ENCODE results near the gene ZFHX3. TPM values are rescaled to one million over a fixed set of nuclear protein-coding genes. Genes with fewer than 3 reads are reported as not detected.
"Not testable (repeated sequence)": the region's sequence is repeated elsewhere in the genome, so short reads cannot be mapped to it uniquely, and the experiment has no call there.

ZFHX3 gene
- total RNA-seq, 2 experiments from 2014 or later, result 0.21 to 0.68 TPM

- intact Hi-C loops (cut with micrococcal nuclease), result no loop called here
- no peaks in the 10 kb centered on the region for H3K4me1 Mint-ChIP-seq (ENCODE audit: low read depth)
- POLR2A ChIA-PET, result no interaction called here
- H3K27ac Mint-ChIP-seq, result no peak overlapping the region
- DNase-seq, result no peak
- H3K36me3 Mint-ChIP-seq, result no peaks in the 10 kb centered on the region
- no peaks in the 10 kb centered on the region for H3K9me3 Mint-ChIP-seq
- H3K4me3 Mint-ChIP-seq, result no peak overlapping the region
- CTCF ChIA-PET, result no interaction called here
- H3K27me3 Mint-ChIP-seq, result no peaks in the 10 kb centered on the region
Observed at GRCh38 chr16:73017321-73017720, 30.6 kb downstream of the ZFHX3 start.

GRCh38 chr16:73016488-73016830, 31.5 kb downstream of the ZFHX3 start:
- H3K4me1 Mint-ChIP-seq (ENCODE audit: low read depth), result no peaks in the 10 kb centered on the region
- H3K27me3 Mint-ChIP-seq, result no peaks in the 10 kb centered on the region
- DNase-seq, result no peak
- H3K4me3 Mint-ChIP-seq, result no peak overlapping the region
- H3K36me3 Mint-ChIP-seq, result no peaks in the 10 kb centered on the region
- no peaks in the 10 kb centered on the region for H3K9me3 Mint-ChIP-seq
- ChIA-PET POLR2A (no interaction called here), CTCF (no interaction called here)
- no peak overlapping the region for H3K27ac Mint-ChIP-seq
- intact Hi-C loops (cut with micrococcal nuclease), result no loop called here

GRCh38 chr16:73015612-73016487, 32.1 kb downstream of the ZFHX3 start:
- H3K9me3 Mint-ChIP-seq, result no peaks in the 10 kb centered on the region
- POLR2A ChIA-PET, result no interaction called here
- CTCF ChIA-PET, result no interaction called here
- H3K4me3 Mint-ChIP-seq, result no peak overlapping the region
- intact Hi-C loops (cut with micrococcal nuclease), result no loop called here
- no peaks in the 10 kb centered on the region for H3K27me3 Mint-ChIP-seq
- no peaks in the 10 kb centered on the region for H3K4me1 Mint-ChIP-seq (ENCODE audit: low read depth)
- no peak overlapping the region for H3K27ac Mint-ChIP-seq
- H3K36me3 Mint-ChIP-seq, result no peaks in the 10 kb centered on the region
- DNase-seq, result no peak

- H3K9me3 Mint-ChIP-seq, result no peaks in the 10 kb centered on the region
- CTCF ChIA-PET, result no interaction called here
Observed at GRCh38 chr16:73014768-73015167, 33.2 kb downstream of the ZFHX3 start.

GRCh38 chr16:73013974-73014373, 34.0 kb downstream of the ZFHX3 start:
- Mint-ChIP-seq H3K4me1 (ENCODE audit: low read depth) (no peaks in the 10 kb centered on the region), H3K27ac (no peak overlapping the region), H3K27me3 (no peaks in the 10 kb centered on the region), H3K9me3 (no peaks in the 10 kb centered on the region), H3K4me3 (no peak overlapping the region), H3K36me3 (no peaks in the 10 kb centered on the region)
- ChIA-PET POLR2A (no interaction called here), CTCF (no interaction called here)
- intact Hi-C loops (cut with micrococcal nuclease), result no loop called here
- DNase-seq, result no peak

More at GRCh38 chr16:73014768-73015167, 33.2 kb downstream of the ZFHX3 start:
- no peak overlapping the region for H3K4me3 Mint-ChIP-seq
- H3K4me1 Mint-ChIP-seq (ENCODE audit: low read depth), result no peaks in the 10 kb centered on the region
- POLR2A ChIA-PET, result no interaction called here
- no peaks in the 10 kb centered on the region for H3K27me3 Mint-ChIP-seq
- intact Hi-C loops (cut with micrococcal nuclease), result no loop called here
- no peaks in the 10 kb centered on the region for H3K36me3 Mint-ChIP-seq
- no peak overlapping the region for H3K27ac Mint-ChIP-seq
- DNase-seq, result no peak

- no peak for DNase-seq
- Mint-ChIP-seq H3K27ac (no peak overlapping the region), H3K4me3 (no peak overlapping the region), H3K4me1 (ENCODE audit: low read depth) (no peaks in the 10 kb centered on the region), H3K36me3 (no peaks in the 10 kb centered on the region), H3K27me3 (no peaks in the 10 kb centered on the region), H3K9me3 (no peaks in the 10 kb centered on the region)
- CTCF ChIA-PET, result no interaction called here
- intact Hi-C loops (cut with micrococcal nuclease), result no loop called here
- POLR2A ChIA-PET, result no interaction called here
Observed at GRCh38 chr16:73012341-73012740, 35.6 kb downstream of the ZFHX3 start.

- Mint-ChIP-seq H3K27me3 (no peaks in the 10 kb centered on the region), H3K9me3 (no peaks in the 10 kb centered on the region), H3K4me3 (no peak overlapping the region), H3K27ac (no peak overlapping the region), H3K36me3 (no peaks in the 10 kb centered on the region), H3K4me1 (ENCODE audit: low read depth) (no peaks in the 10 kb centered on the region)
- DNase-seq, result no peak
- POLR2A ChIA-PET, result no interaction called here
- CTCF ChIA-PET, result no interaction called here
- intact Hi-C loops (cut with micrococcal nuclease), result no loop called here
Observed at GRCh38 chr16:73011926-73012325, 36.0 kb downstream of the ZFHX3 start.

- ChIA-PET CTCF (no interaction called here), POLR2A (no interaction called here)
- no peaks in the 10 kb centered on the region for H3K36me3 Mint-ChIP-seq
- H3K9me3 Mint-ChIP-seq, result no peaks in the 10 kb centered on the region
- no peaks in the 10 kb centered on the region for H3K4me1 Mint-ChIP-seq (ENCODE audit: low read depth)
- no peak for DNase-seq
- no peak overlapping the region for H3K27ac Mint-ChIP-seq
- intact Hi-C loops (cut with micrococcal nuclease), result no loop called here
- no peak overlapping the region for H3K4me3 Mint-ChIP-seq
- no peaks in the 10 kb centered on the region for H3K27me3 Mint-ChIP-seq
Observed at GRCh38 chr16:73010150-73010676, 37.7 kb downstream of the ZFHX3 start.

- DNase-seq; POLR2A ChIA-PET; intact Hi-C loops (cut with micrococcal nuclease); H3K27me3 Mint-ChIP-seq; H3K9me3 Mint-ChIP-seq; H3K36me3 Mint-ChIP-seq; H3K27ac Mint-ChIP-seq; CTCF ChIA-PET; H3K4me3 Mint-ChIP-seq; H3K4me1 Mint-ChIP-seq (ENCODE audit: low read depth): not testable (repeated sequence)
Observed at GRCh38 chr16:73009710-73010109, 38.2 kb downstream of the ZFHX3 start.

- intact Hi-C loops (cut with micrococcal nuclease), result no loop called here
- ChIA-PET CTCF (interaction anchor here (1.5 kb wide), 1 partner anchor 174 kb away, joined by 4 read pairs; no protein-coding TSS in a partner anchor), POLR2A (no interaction called here)
- DNase-seq, result no peak
- Mint-ChIP-seq H3K36me3 (no peaks in the 10 kb centered on the region), H3K27me3 (no peaks in the 10 kb centered on the region), H3K4me3 (no peak overlapping the region), H3K4me1 (ENCODE audit: low read depth) (no peaks in the 10 kb centered on the region), H3K9me3 (peaks cover 3% of the 10 kb centered on the region), H3K27ac (no peak overlapping the region)
Observed at GRCh38 chr16:73006026-73006425, 41.9 kb downstream of the ZFHX3 start.

- H3K4me3 Mint-ChIP-seq, result no peak overlapping the region
- H3K27ac Mint-ChIP-seq, result no peak overlapping the region
- no peaks in the 10 kb centered on the region for H3K36me3 Mint-ChIP-seq
- no peaks in the 10 kb centered on the region for H3K4me1 Mint-ChIP-seq (ENCODE audit: low read depth)
- H3K9me3 Mint-ChIP-seq, result peaks cover 9% of the 10 kb centered on the region
- ChIA-PET CTCF (interaction anchor here (0.6 kb wide), 1 partner anchor 494 kb away, joined by 3 read pairs; no protein-coding TSS in a partner anchor), POLR2A (interaction anchor here (0.5 kb wide), 1 partner anchor 1773 kb away, joined by 3 read pairs; no protein-coding TSS in a partner anchor)
- no peaks in the 10 kb centered on the region for H3K27me3 Mint-ChIP-seq
- intact Hi-C loops (cut with micrococcal nuclease), result no loop called here
- no peak for DNase-seq
Observed at GRCh38 chr16:73002866-73003265, 45.1 kb downstream of the ZFHX3 start.

- DNase-seq, result no peak
- CTCF ChIA-PET, result no interaction called here
- H3K4me1 Mint-ChIP-seq (ENCODE audit: low read depth), result no peaks in the 10 kb centered on the region
- no peak overlapping the region for H3K27ac Mint-ChIP-seq
- POLR2A ChIA-PET, result no interaction called here
- peaks cover 9% of the 10 kb centered on the region for H3K9me3 Mint-ChIP-seq
- intact Hi-C loops (cut with micrococcal nuclease), result no loop called here
- H3K27me3 Mint-ChIP-seq, result no peaks in the 10 kb centered on the region
- no peaks in the 10 kb centered on the region for H3K36me3 Mint-ChIP-seq
- no peak overlapping the region for H3K4me3 Mint-ChIP-seq
Observed at GRCh38 chr16:73000907-73001521, 46.9 kb downstream of the ZFHX3 start.
